H9 (cell line): ENCODE results near the gene CNIH2. TPM values are rescaled to one million over a fixed set of nuclear protein-coding genes. Genes with fewer than 3 reads are reported as not detected.
A peak's percentile ranks its signal among the peaks of the same experiment; 100 is the strongest.
"Not testable (repeated sequence)": the region's sequence is repeated elsewhere in the genome, so short reads cannot be mapped to it uniquely, and the experiment has no call there.

Experiments used
- DNase-seq: peaks from one replicate; pipeline ENCODE4 v3.0.0-alpha.2; 2017
- H2AFZ ChIP-seq: one replicate; pipeline ENCODE4 v1.6.1; 2013; ENCODE audit warnings: mild to moderate bottlenecking, low read length, control low read depth, moderate library complexity
- H2AK5ac ChIP-seq: 2 replicates; pipeline ENCODE4 v1.6.1; 2013; ENCODE audit warnings: low read length, control low read depth, mixed read lengths; ENCODE audit not compliant: insufficient read length
- H2BK120ac ChIP-seq: one replicate; pipeline ENCODE4 v1.6.1; 2013; ENCODE audit warnings: low read depth, mild to moderate bottlenecking, low read length, control low read depth, inconsistent platforms; ENCODE audit not compliant: poor library complexity, severe bottlenecking
- H2BK12ac ChIP-seq: 2 replicates; pipeline ENCODE4 v1.6.1; 2013; ENCODE audit warnings: low read length, control low read depth, mixed read lengths, low read depth; ENCODE audit not compliant: insufficient read length
- H2BK15ac ChIP-seq: 2 replicates; pipeline ENCODE4 v1.6.1; 2013; ENCODE audit warnings: low read depth, low read length, control low read depth
- H2BK20ac ChIP-seq: one replicate; pipeline ENCODE4 v1.6.1; 2013; ENCODE audit warnings: low read depth, mild to moderate bottlenecking, low read length, control low read depth, inconsistent platforms; ENCODE audit not compliant: poor library complexity, severe bottlenecking
- H2BK5ac ChIP-seq: 2 replicates; pipeline ENCODE4 v1.6.1; 2013; ENCODE audit warnings: low read length, control low read depth, mixed read lengths; ENCODE audit not compliant: insufficient read length
- H3K14ac ChIP-seq: 2 replicates; pipeline ENCODE4 v1.6.1; 2013; ENCODE audit warnings: low read length, control low read depth; ENCODE audit not compliant: insufficient read depth
- H3K18ac ChIP-seq: 2 replicates; pipeline ENCODE4 v1.6.1; 2013; ENCODE audit warnings: low read depth, mild to moderate bottlenecking, mixed read lengths, low read length, control low read depth; ENCODE audit not compliant: insufficient read length
- H3K23ac ChIP-seq: 2 replicates; pipeline ENCODE4 v1.6.1; 2013; ENCODE audit warnings: low read length, control low read depth, mixed read lengths, low read depth; ENCODE audit not compliant: insufficient read length
- H3K23me2 ChIP-seq: 2 replicates; pipeline ENCODE4 v1.6.1; 2013; ENCODE audit warnings: low read depth, mild to moderate bottlenecking, mixed read lengths, low read length, control low read depth; ENCODE audit not compliant: insufficient read length, poor library complexity, severe bottlenecking
- H3K27ac ChIP-seq: 2 replicates; pipeline ENCODE4 v1.5.1; 2013; ENCODE audit warnings: low read length, control low read depth, mixed read lengths, low read depth; ENCODE audit not compliant: insufficient read length
- H3K27me3 ChIP-seq: 2 replicates; pipeline ENCODE4 v1.6.1; 2013; ENCODE audit warnings: low read length, control low read depth, inconsistent platforms; ENCODE audit not compliant: insufficient read depth
- H3K4ac ChIP-seq: 2 replicates; pipeline ENCODE4 v1.6.1; 2013; ENCODE audit warnings: low read depth, mild to moderate bottlenecking, control low read depth, inconsistent platforms, low read length, moderate library complexity
- H3K4me1 ChIP-seq: 2 replicates; pipeline ENCODE4 v1.6.1; 2013; ENCODE audit warnings: low read length, control low read depth, inconsistent platforms; ENCODE audit not compliant: insufficient read depth
- H3K4me2 ChIP-seq: 2 replicates; pipeline ENCODE4 v1.6.1; 2013; ENCODE audit warnings: low read length, control low read depth, mixed read lengths; ENCODE audit not compliant: insufficient read length, insufficient read depth
- H3K56ac ChIP-seq: 2 replicates; pipeline ENCODE4 v1.6.1; 2013; ENCODE audit warnings: low read depth, mild to moderate bottlenecking, mixed read lengths, low read length, control low read depth; ENCODE audit not compliant: insufficient read length
- H3K79me1 ChIP-seq: 2 replicates; pipeline ENCODE4 v1.6.1; 2013; ENCODE audit warnings: low read depth, mild to moderate bottlenecking, moderate library complexity, low read length, control low read depth, inconsistent platforms; ENCODE audit not compliant: insufficient read depth, poor library complexity, severe bottlenecking
- H3K79me2 ChIP-seq: 2 replicates; pipeline ENCODE4 v1.6.1; 2013; ENCODE audit warnings: low read length, control low read depth, inconsistent platforms; ENCODE audit not compliant: insufficient read depth
- H3K9ac ChIP-seq: 2 replicates; pipeline ENCODE4 v1.6.1; 2013; ENCODE audit warnings: low read length, control low read depth, mixed read lengths; ENCODE audit not compliant: insufficient read length; ENCODE audit errors: extremely low read depth
- H3K9me3 ChIP-seq: one replicate; pipeline ENCODE4 v1.6.1; 2013; ENCODE audit warnings: low read depth, low read length, inconsistent platforms; ENCODE audit not compliant: control insufficient read depth
- H3T11ph ChIP-seq: one replicate; pipeline ENCODE4 v1.6.1; 2013; ENCODE audit warnings: mild to moderate bottlenecking, low read length, control low read depth, inconsistent platforms
- H4K20me1 ChIP-seq: one replicate; pipeline ENCODE4 v1.6.1; 2013; ENCODE audit not compliant: control insufficient read depth, insufficient read length, insufficient read depth
- H4K5ac ChIP-seq: 2 replicates; pipeline ENCODE4 v1.6.1; 2013; ENCODE audit warnings: low read depth, mild to moderate bottlenecking, mixed read lengths, low read length, control low read depth; ENCODE audit not compliant: insufficient read length
- H4K8ac ChIP-seq: replicated peaks from 2 replicates; pipeline ENCODE4 v1.6.1; 2013; ENCODE audit warnings: low read length, control low read depth, mixed read lengths, low read depth; ENCODE audit not compliant: insufficient read length
- H4K91ac ChIP-seq: 2 replicates; pipeline ENCODE4 v1.6.1; 2013; ENCODE audit warnings: low read depth, mild to moderate bottlenecking, moderate library complexity, mixed read lengths, low read length, control low read depth; ENCODE audit not compliant: insufficient read length
- H3K27ac Mint-ChIP-seq, 3 experiments: 2 replicates in 2 of 3; 3 replicates in 1 of 3; pipeline ENCODE4 v1.8.0; 2020 to 2021; ENCODE audit warnings: mixed read lengths in 3 of 3, mild to moderate bottlenecking in 1 of 3, moderate library complexity in 1 of 3
- H3K27me3 Mint-ChIP-seq: 2 replicates; pipeline ENCODE4 v1.8.0; 2021; ENCODE audit warnings: low read depth, mild to moderate bottlenecking, moderate library complexity, mixed read lengths
- H3K36me3 Mint-ChIP-seq, 3 experiments: 2 replicates in 2 of 3; 3 replicates in 1 of 3; pipeline ENCODE4 v1.8.0; 2020 to 2021; ENCODE audit warnings: low read depth in 3 of 3, mixed read lengths in 3 of 3; ENCODE audit not compliant: insufficient read depth in 1 of 3
- H3K4me1 Mint-ChIP-seq, 2 experiments: 2 replicates each; pipeline ENCODE4 v1.8.0; 2020; ENCODE audit warnings: mixed read lengths in 2 of 2
- H3K4me3 Mint-ChIP-seq, 2 experiments: 2 replicates in 1 of 2; 3 replicates in 1 of 2; pipeline ENCODE4 v1.8.0; 2020 to 2021; ENCODE audit warnings: mild to moderate bottlenecking in 2 of 2, mixed read lengths in 2 of 2, moderate library complexity in 1 of 2
- H3K9me3 Mint-ChIP-seq, 2 experiments: 2 replicates in 1 of 2; 3 replicates in 1 of 2; pipeline ENCODE4 v1.8.0; 2020; ENCODE audit warnings: mild to moderate bottlenecking in 2 of 2, mixed read lengths in 2 of 2, moderate library complexity in 1 of 2
- WGBS: extraction: QIAGEN DNeasy Blood & Tissue Kit; methylation state at CpG from one replicate; pipeline ENCODE4 v1.1.7; 2013; ENCODE audit warnings: missing lambda C conversion rate, low lambda C conversion rate, mixed read lengths; ENCODE audit not compliant: insufficient read length; ENCODE audit errors: extremely low coverage; 5-methylcytosine and 5-hydroxymethylcytosine counted together
- total RNA-seq: library from RNA; stranded (reverse); gene quantifications from 2 replicates; pipeline ENCODE4 v1.2.1, GENCODE V29; 2021
- TF ChIP-seq, protein P1 (sequence below): fragments of 200-600 bp; sonication (generic); conservative IDR thresholded peaks from 3 replicates; pipeline ENCODE4 v1.8.0; 2021; ENCODE audit warnings: antibody characterized with exemption, mild to moderate bottlenecking

CNIH2 gene
- total RNA-seq, 1 experiment from 2014 or later = 12.0 TPM

DNA sequence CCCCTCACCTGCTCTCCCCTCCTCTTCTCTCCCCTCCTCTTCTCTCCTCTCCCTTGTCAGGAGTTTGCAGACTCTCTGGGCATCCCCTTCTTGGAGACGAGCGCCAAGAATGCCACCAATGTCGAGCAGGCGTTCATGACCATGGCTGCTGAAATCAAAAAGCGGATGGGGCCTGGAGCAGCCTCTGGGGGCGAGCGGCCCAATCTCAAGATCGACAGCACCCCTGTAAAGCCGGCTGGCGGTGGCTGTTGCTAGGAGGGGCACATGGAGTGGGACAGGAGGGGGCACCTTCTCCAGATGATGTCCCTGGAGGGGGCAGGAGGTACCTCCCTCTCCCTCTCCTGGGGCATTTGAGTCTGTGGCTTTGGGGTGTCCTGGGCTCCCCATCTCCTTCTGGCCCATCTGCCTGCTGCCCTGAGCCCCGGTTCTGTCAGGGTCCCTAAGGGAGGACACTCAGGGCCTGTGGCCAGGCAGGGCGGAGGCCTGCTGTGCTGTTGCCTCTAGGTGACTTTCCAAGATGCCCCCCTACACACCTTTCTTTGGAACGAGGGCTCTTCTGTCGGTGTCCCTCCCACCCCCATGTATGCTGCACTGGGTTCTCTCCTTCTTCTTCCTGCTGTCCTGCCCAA lies 1.9 kb upstream of the CNIH2 start:
- no peak overlapping the region for H3T11ph ChIP-seq
- H3K23ac ChIP-seq = no peak overlapping the region
- H2AK5ac ChIP-seq = no peak overlapping the region
- no peaks in the 10 kb centered on the region for H3K23me2 ChIP-seq
- H2AFZ ChIP-seq = no peak overlapping the region
- no peak overlapping the region for H3K9ac ChIP-seq
- Mint-ChIP-seq H3K36me3 (peaks cover 7 to 39% (median 34%) of the 10 kb centered on the region in 3 experiments), H3K4me1 (peaks cover 13% of the 10 kb centered on the region in 2 experiments), H3K9me3 (no peaks in the 10 kb centered on the region), H3K27ac (no peak overlapping the region), H3K27me3 (peaks cover 20% of the 10 kb centered on the region), H3K4me3 (0 out of 5 replicates have a peak overlapping the region, but pooled peaks of 1 of the 2 experiments have one; percentile 38)
- no peaks in the 10 kb centered on the region for H3K27me3 ChIP-seq
- H3K4me2 ChIP-seq = no peak overlapping the region
- no peak overlapping the region for H2BK12ac ChIP-seq
- H4K5ac ChIP-seq = no peak overlapping the region
- H4K20me1 ChIP-seq = no peaks in the 10 kb centered on the region
- H3K18ac ChIP-seq = no peak overlapping the region
- no peak overlapping the region for H2BK120ac ChIP-seq
- no peak overlapping the region for H2BK15ac ChIP-seq
- H3K79me1 ChIP-seq = no peaks in the 10 kb centered on the region
- no peak overlapping the region for H3K4ac ChIP-seq
- WGBS = no CpG with 5 or more reads among the region's 14 CpGs
- no peaks in the 10 kb centered on the region for H3K79me2 ChIP-seq
- no peak for DNase-seq
- TF ChIP-seq, protein P1, sequence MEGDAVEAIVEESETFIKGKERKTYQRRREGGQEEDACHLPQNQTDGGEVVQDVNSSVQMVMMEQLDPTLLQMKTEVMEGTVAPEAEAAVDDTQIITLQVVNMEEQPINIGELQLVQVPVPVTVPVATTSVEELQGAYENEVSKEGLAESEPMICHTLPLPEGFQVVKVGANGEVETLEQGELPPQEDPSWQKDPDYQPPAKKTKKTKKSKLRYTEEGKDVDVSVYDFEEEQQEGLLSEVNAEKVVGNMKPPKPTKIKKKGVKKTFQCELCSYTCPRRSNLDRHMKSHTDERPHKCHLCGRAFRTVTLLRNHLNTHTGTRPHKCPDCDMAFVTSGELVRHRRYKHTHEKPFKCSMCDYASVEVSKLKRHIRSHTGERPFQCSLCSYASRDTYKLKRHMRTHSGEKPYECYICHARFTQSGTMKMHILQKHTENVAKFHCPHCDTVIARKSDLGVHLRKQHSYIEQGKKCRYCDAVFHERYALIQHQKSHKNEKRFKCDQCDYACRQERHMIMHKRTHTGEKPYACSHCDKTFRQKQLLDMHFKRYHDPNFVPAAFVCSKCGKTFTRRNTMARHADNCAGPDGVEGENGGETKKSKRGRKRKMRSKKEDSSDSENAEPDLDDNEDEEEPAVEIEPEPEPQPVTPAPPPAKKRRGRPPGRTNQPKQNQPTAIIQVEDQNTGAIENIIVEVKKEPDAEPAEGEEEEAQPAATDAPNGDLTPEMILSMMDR = no peak
- no peak overlapping the region for H3K27ac ChIP-seq
- H3K4me1 ChIP-seq = no peaks in the 10 kb centered on the region
- no peak overlapping the region for H4K91ac ChIP-seq
- H3K56ac ChIP-seq = no peak overlapping the region
- no peaks in the 10 kb centered on the region for H3K9me3 ChIP-seq
- H2BK5ac ChIP-seq = no peak overlapping the region
- no peak overlapping the region for H3K14ac ChIP-seq
- no peak overlapping the region for H2BK20ac ChIP-seq
- no peak overlapping the region for H4K8ac ChIP-seq

DNA sequence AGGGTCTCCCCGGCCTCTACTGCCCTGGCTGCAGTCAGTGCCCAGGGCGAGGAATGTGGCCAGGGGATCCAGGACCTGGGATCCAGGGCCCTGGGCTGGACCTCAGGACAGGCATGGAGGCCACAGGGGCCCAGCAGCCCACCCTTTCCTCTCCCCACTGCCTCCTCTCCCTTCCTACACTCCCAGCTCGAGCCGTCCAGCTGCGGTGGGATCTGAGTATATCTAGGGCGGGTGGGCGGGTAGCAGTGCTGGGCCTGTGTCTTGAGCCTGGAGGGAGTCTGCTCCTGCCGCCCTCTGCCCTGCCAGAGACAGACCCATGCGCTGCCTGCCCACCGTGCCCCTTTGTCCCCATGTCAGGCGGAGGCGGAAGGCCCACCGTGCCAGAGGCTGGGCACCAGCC lies 1.4 kb upstream of the CNIH2 start:
- H3K79me2 ChIP-seq, H2AFZ ChIP-seq, H2BK120ac ChIP-seq, H4K91ac ChIP-seq, H2BK12ac ChIP-seq, H3K4me2 ChIP-seq, H3K56ac ChIP-seq, H3K4me1 ChIP-seq, H3K9ac ChIP-seq, H3K23me2 ChIP-seq, H2BK15ac ChIP-seq, H4K5ac ChIP-seq, H2BK20ac ChIP-seq, H3K9me3 ChIP-seq, H4K20me1 ChIP-seq, H3T11ph ChIP-seq, H3K4ac ChIP-seq, H2BK5ac ChIP-seq, H4K8ac ChIP-seq, H3K27me3 ChIP-seq, H3K23ac ChIP-seq, H2AK5ac ChIP-seq, H3K79me1 ChIP-seq, H3K18ac ChIP-seq, DNase-seq, H3K9me3 Mint-ChIP-seq, H3K27ac ChIP-seq, H3K14ac ChIP-seq: not testable (repeated sequence)
- Mint-ChIP-seq H3K27me3 (peaks cover 23% of the 10 kb centered on the region), H3K4me3 (peak overlapping the region in 1 of 2 experiments; percentile 71; a peak in 2 of 5 replicates), H3K4me1 (peaks cover 16 to 19% of the 10 kb centered on the region in 2 experiments), H3K36me3 (peaks cover 7 to 38% (median 37%) of the 10 kb centered on the region in 3 experiments), H3K27ac (0 out of 7 replicates have a peak overlapping the region, but pooled peaks of 1 of the 3 experiments have one; percentile 28)
- WGBS = no CpG with 5 or more reads among the region's 13 CpGs
